Smooth muscle cell (in vitro differentiated cells): ENCODE results near the gene ZGPAT. TPM values are rescaled to one million over a fixed set of nuclear protein-coding genes. Genes with fewer than 3 reads are reported as not detected.

Experiments used
- DNase-seq: peaks from one replicate; lab custom pipeline; 2025; ENCODE audit not compliant: unreplicated experiment; lab: John Stamatoyannopoulos, UW
- H2AFZ ChIP-seq: fragments of 200-600 bp; sonication (generic); 2 replicates; pipeline ENCODE4 v1.6.0; 2016; ENCODE audit warnings: antibody characterized with exemption, low read depth, mild to moderate bottlenecking
- H3F3A ChIP-seq: fragments of 200-600 bp; sonication (generic); 2 replicates; pipeline ENCODE4 v1.6.0; 2017; ENCODE audit warnings: antibody characterized with exemption, low read depth
- H3K27ac ChIP-seq: fragments of 200-600 bp; sonication (generic); 2 replicates; pipeline ENCODE4 v1.5.1; 2016; ENCODE audit warnings: low read depth, mild to moderate bottlenecking
- H3K27me3 ChIP-seq: fragments of 200-600 bp; sonication (generic); 2 replicates; pipeline ENCODE4 v1.6.1; 2016; ENCODE audit warnings: low read depth, mild to moderate bottlenecking
- H3K36me3 ChIP-seq: fragments of 200-600 bp; sonication (generic); 2 replicates; pipeline ENCODE4 v1.5.1; 2016; ENCODE audit warnings: low read depth
- H3K4me1 ChIP-seq: fragments of 200-600 bp; sonication (generic); 2 replicates; pipeline ENCODE4 v1.5.1; 2016; ENCODE audit warnings: low read depth
- H3K4me2 ChIP-seq: fragments of 200-600 bp; sonication (generic); 2 replicates; pipeline ENCODE4 v1.6.0; 2016; ENCODE audit warnings: mild to moderate bottlenecking
- H3K4me3 ChIP-seq: fragments of 200-600 bp; sonication (generic); 2 replicates; pipeline ENCODE4 v1.5.1; 2016; ENCODE audit warnings: mild to moderate bottlenecking
- H3K79me2 ChIP-seq: fragments of 200-600 bp; sonication (generic); 2 replicates; pipeline ENCODE4 v1.6.0; 2016; ENCODE audit warnings: low read depth, mild to moderate bottlenecking
- H3K9ac ChIP-seq: fragments of 200-600 bp; sonication (generic); 2 replicates; pipeline ENCODE4 v1.6.0; 2016; ENCODE audit warnings: low read depth
- H3K9me3 ChIP-seq: fragments of 200-600 bp; sonication (generic); replicated peaks from 2 replicates; pipeline ENCODE4 v1.5.1; 2016; ENCODE audit warnings: low read depth
- H4K20me1 ChIP-seq: fragments of 200-600 bp; sonication (generic); 2 replicates; pipeline ENCODE4 v1.6.0; 2016; ENCODE audit warnings: low read depth
- WGBS: methylation state at CpG from one replicate; pipeline ENCODE4 v1.1.7; 2016; ENCODE audit warnings: low lambda C conversion rate; 5-methylcytosine and 5-hydroxymethylcytosine counted together
- polyA plus RNA-seq: library from polyadenylated mRNA; unstranded; fragments of >200 nt; fragmentation: Nextera tagmentation; extraction: Ambion mirVana; gene quantifications from 2 replicates; pipeline ENCODE4 v1.2.1, GENCODE V29; 2016
- total RNA-seq: library from RNA; depleted of rRNA; stranded (reverse); fragments of >200 nt; gene quantifications from 2 replicates; pipeline ENCODE4 v1.2.3, GENCODE V29; 2014
- TF ChIP-seq, protein P1 (sequence below): fragments of 200-600 bp; sonication (generic); IDR thresholded peaks from 2 replicates; pipeline ENCODE4 v1.5.1; 2017; ENCODE audit warnings: borderline replicate concordance, mild to moderate bottlenecking, antibody characterized with exemption; ENCODE audit not compliant: insufficient read depth, poor library complexity, severe bottlenecking

ZGPAT gene
- total and polyA plus RNA-seq, 2 experiments from 2014 or later = 13.8 to 32.3 TPM

- Histone ChIP-seq H2AFZ (no peak overlapping the region), H3K4me1 (peaks cover 16% of the 10 kb centered on the region), H3F3A (peaks cover 6% of the 10 kb centered on the region), H3K36me3 (no peaks in the 10 kb centered on the region), H3K4me3 (no peak overlapping the region), H3K9ac (no peak overlapping the region), H4K20me1 (peaks cover 74% of the 10 kb centered on the region), H3K27me3 (no peaks in the 10 kb centered on the region), H3K4me2 (no peak overlapping the region), H3K27ac (no peak overlapping the region), H3K79me2 (peaks cover 16% of the 10 kb centered on the region), H3K9me3 (no peaks in the 10 kb centered on the region)
- TF ChIP-seq, protein P1, sequence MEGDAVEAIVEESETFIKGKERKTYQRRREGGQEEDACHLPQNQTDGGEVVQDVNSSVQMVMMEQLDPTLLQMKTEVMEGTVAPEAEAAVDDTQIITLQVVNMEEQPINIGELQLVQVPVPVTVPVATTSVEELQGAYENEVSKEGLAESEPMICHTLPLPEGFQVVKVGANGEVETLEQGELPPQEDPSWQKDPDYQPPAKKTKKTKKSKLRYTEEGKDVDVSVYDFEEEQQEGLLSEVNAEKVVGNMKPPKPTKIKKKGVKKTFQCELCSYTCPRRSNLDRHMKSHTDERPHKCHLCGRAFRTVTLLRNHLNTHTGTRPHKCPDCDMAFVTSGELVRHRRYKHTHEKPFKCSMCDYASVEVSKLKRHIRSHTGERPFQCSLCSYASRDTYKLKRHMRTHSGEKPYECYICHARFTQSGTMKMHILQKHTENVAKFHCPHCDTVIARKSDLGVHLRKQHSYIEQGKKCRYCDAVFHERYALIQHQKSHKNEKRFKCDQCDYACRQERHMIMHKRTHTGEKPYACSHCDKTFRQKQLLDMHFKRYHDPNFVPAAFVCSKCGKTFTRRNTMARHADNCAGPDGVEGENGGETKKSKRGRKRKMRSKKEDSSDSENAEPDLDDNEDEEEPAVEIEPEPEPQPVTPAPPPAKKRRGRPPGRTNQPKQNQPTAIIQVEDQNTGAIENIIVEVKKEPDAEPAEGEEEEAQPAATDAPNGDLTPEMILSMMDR = no peak
- WGBS = 98% methylated on average over 18 of the region's 18 CpGs
- no peak for DNase-seq
Measured at GRCh38 chr20:63733579-63734081, 25.8 kb downstream of the ZGPAT start.

GRCh38 chr20:63734111-63734945 is 26.5 kb downstream of the ZGPAT start:
- Histone ChIP-seq H3K4me1 (peaks cover 23% of the 10 kb centered on the region), H3K36me3 (no peaks in the 10 kb centered on the region), H3K9me3 (no peaks in the 10 kb centered on the region), H4K20me1 (peaks cover 69% of the 10 kb centered on the region), H3F3A (peaks cover 12% of the 10 kb centered on the region), H3K4me2 (no peak overlapping the region), H3K4me3 (no peak overlapping the region), H3K79me2 (peaks cover 11% of the 10 kb centered on the region), H2AFZ (no peak overlapping the region), H3K27ac (no peak overlapping the region), H3K9ac (no peak overlapping the region), H3K27me3 (no peaks in the 10 kb centered on the region)
- WGBS = 98% methylated on average over 24 of the region's 25 CpGs
- TF ChIP-seq, protein P1 = no peak
- DNase-seq = no peak

- H3K9me3 ChIP-seq = no peaks in the 10 kb centered on the region
- H3K36me3 ChIP-seq = no peaks in the 10 kb centered on the region
- no peak overlapping the region for H3K4me3 ChIP-seq
- DNase-seq = no peak
- peaks cover 23% of the 10 kb centered on the region for H3K4me1 ChIP-seq
- H3K4me2 ChIP-seq = no peak overlapping the region
- H2AFZ ChIP-seq = no peak overlapping the region
- TF ChIP-seq, protein P1 = no peak
- H4K20me1 ChIP-seq = peaks cover 68% of the 10 kb centered on the region
- peaks cover 5% of the 10 kb centered on the region for H3K79me2 ChIP-seq
- H3K9ac ChIP-seq = no peak overlapping the region
- peaks cover 12% of the 10 kb centered on the region for H3F3A ChIP-seq
- H3K27me3 ChIP-seq = no peaks in the 10 kb centered on the region
- H3K27ac ChIP-seq = no peak overlapping the region
- 97% methylated on average over 48 of the region's 48 CpGs for WGBS
Measured at GRCh38 chr20:63734946-63735858, 27.4 kb downstream of the ZGPAT start.
